Spleen (tissue), 13 donors: ENCODE results near the gene DRD4. TPM values are rescaled to one million over a fixed set of nuclear protein-coding genes. Genes with fewer than 3 reads are reported as not detected.
A peak's percentile ranks its signal among the peaks of the same experiment; 100 is the strongest.

Experiments used
- DNase-seq: peaks from one replicate; pipeline ENCODE4 v3.0.0-alpha.2; 2020
- H3K27ac ChIP-seq, 8 donors: fragments of 200-600 bp; sonication (generic) in 7 of 8; 1 replicate in 4 of 8; 2 replicates in 4 of 8; pipeline versions ENCODE4 v1.5.0 to v1.8.0; 2016 to 2021; ENCODE audit warnings: inconsistent platforms in 4 of 8, mild to moderate bottlenecking in 4 of 8, moderate library complexity in 1 of 8
- H3K27me3 ChIP-seq, 7 donors: fragments of 200-600 bp; sonication (generic) in 6 of 7; replicated peaks in 1 of 7; 1 replicate in 4 of 7; 2 replicates in 3 of 7; pipeline versions ENCODE4 v1.5.0 to v1.8.0; 2016 to 2021; ENCODE audit warnings: inconsistent platforms in 3 of 7, mild to moderate bottlenecking in 1 of 7
- H3K36me3 ChIP-seq, 6 donors: fragments of 200-600 bp; sonication (generic) in 5 of 6; 1 replicate in 4 of 6; 2 replicates in 2 of 6; pipeline versions ENCODE4 v1.5.0 to v1.8.0; 2016 to 2021; ENCODE audit warnings: inconsistent platforms in 2 of 6
- H3K4me1 ChIP-seq, 6 donors: fragments of 200-600 bp; sonication (generic) in 5 of 6; 1 replicate in 3 of 6; 2 replicates in 3 of 6; pipeline versions ENCODE4 v1.5.0 to v1.8.0; 2016 to 2021; ENCODE audit warnings: inconsistent platforms in 3 of 6
- H3K4me3 ChIP-seq, 8 donors: fragments of 200-600 bp; sonication (generic) in 7 of 8; 1 replicate in 4 of 8; 2 replicates in 4 of 8; pipeline versions ENCODE4 v1.5.0 to v1.8.0; 2016 to 2021; ENCODE audit warnings: inconsistent platforms in 4 of 8, mild to moderate bottlenecking in 4 of 8, moderate library complexity in 2 of 8
- H3K9me3 ChIP-seq, 8 donors: fragments of 200-600 bp; sonication (generic) in 7 of 8; 1 replicate in 4 of 8; 2 replicates in 4 of 8; pipeline versions ENCODE4 v1.5.0 to v1.8.0; 2016 to 2021; ENCODE audit warnings: inconsistent platforms in 4 of 8
- CTCF ChIP-seq, 11 experiments: fragments of 200-600 bp in 7 of 11; fragments of 450-650 bp in 4 of 11; sonication (generic) in 4 of 11; IDR thresholded peaks in 8 of 11; conservative IDR thresholded peaks in 3 of 11; 1 replicate in 7 of 11; 2 replicates in 4 of 11; pipeline versions ENCODE4 v1.4.0 to v1.8.0; 2016 to 2021; ENCODE audit warnings: antibody characterized with exemption in 11 of 11, inconsistent platforms in 4 of 11, mild to moderate bottlenecking in 1 of 11
- POLR2A ChIP-seq, 3 donors: fragments of 450-650 bp; IDR thresholded peaks; one replicate each; pipeline ENCODE4 v1.5.1; 2017; ENCODE audit warnings: antibody characterized with exemption in 3 of 3, mild to moderate bottlenecking in 1 of 3
- POLR2AphosphoS5 ChIP-seq, 3 donors: sonication (generic); formaldehyde crosslinking; IDR thresholded peaks; one replicate each; pipeline ENCODE4 v1.5.1; 2017; ENCODE audit warnings: antibody characterized with exemption in 3 of 3
- WGBS, 5 donors: extraction: QIAGEN DNeasy Blood & Tissue Kit in 3 of 5; methylation state at CpG; one replicate each; pipeline versions ENCODE4 v1.1.5 to v1.1.7; 2013 to 2018; 5-methylcytosine and 5-hydroxymethylcytosine counted together
- intact Hi-C: fragments of 100-400 bp; cut with DNase I; formaldehyde crosslinking; loops from one replicate; pipeline ENCODE4 v1.15.0; 2023; ENCODE audit warnings: low total_unique reads
- long read RNA-seq, 2 donors: transcript quantifications; one replicate each; lab custom pipeline, GENCODE V29; 2026
- polyA plus RNA-seq, 3 donors: library from polyadenylated mRNA; stranded (reverse); fragments of 200-250 nt; gene quantifications; one replicate each; pipeline ENCODE4 v1.2.1, GENCODE V29; 2013
- total RNA-seq, 7 donors: library from RNA; depleted of rRNA in 3 of 7; stranded (reverse); fragments of >200 nt in 3 of 7; fragmentation: NEBNext Ultra II Directional in 4 of 7; extraction: Animal tissue kit (Norgen Biotek cat#: 25700) in 4 of 7; gene quantifications; one replicate each; pipeline versions ENCODE4 v1.1.0 to v1.2.1, GENCODE V29; 2016 to 2021
- donor health status: healthy with polysubstance abuse.
- donor health status: DM: no; HTN: no; CAD: no; lungs with moderate emphysema.
- donor health status: DM: no; HTN: no; CAD: no.
- donor health status: Bipolar disorder and iron deficiency.
- donor health status: healthy.
- donor health status: DM: no; HTN: no; CAD: no.
- donor health status: DM: yes; HTN: yes; CAD: no.

DRD4 gene
- under 1 TPM in 4 of 7 donors, not detected in 3; 0.44 to 0.86 (median 0.60) TPM for total RNA-seq
- under 1 TPM; 0.12 to 0.43 (median 0.26) TPM for polyA plus RNA-seq
- long read RNA-seq, donor 1, result 0 reads
- long read RNA-seq, donor 2, result 0 reads

- H3K4me1 ChIP-seq, result peaks cover 12 to 57% (median 41%) of the 10 kb centered on the region in 6 donors
- TF ChIP-seq POLR2AphosphoS5 (IDR thresholded peaks at IDR 0.05), result no peak
- TF ChIP-seq CTCF (IDR thresholded peaks at IDR 0.05 in 8 of 11, conservative IDR thresholded peaks at IDR 0.05 in 3 of 11), result no peak
- TF ChIP-seq POLR2A (IDR thresholded peaks at IDR 0.05), result no peak
- peak within 1 kb of the TSS in 6 of 8 donors; percentile 14 to 55 (median 21) for H3K4me3 ChIP-seq
- intact Hi-C loops, result no loop called here
- H3K27ac ChIP-seq, result no peak within 1 kb of the TSS
- peaks cover 0 to 57% (median 47%) of the 10 kb centered on the region in 7 donors for H3K27me3 ChIP-seq
- 14 to 36% (median 18%) methylated on average over 32 to 100 of the region's 100 CpGs for WGBS, 5 donors
- H3K36me3 ChIP-seq, result peaks cover 0 to 11% (median 0%) of the 10 kb centered on the region in 6 donors
- DNase-seq, result no peak
- no peaks in the 10 kb centered on the region for H3K9me3 ChIP-seq
Observed at GRCh38 chr11:636511-637332, at the start of gene DRD4. TSS of gene DRD4 (plus strand) at chr11:637269. CDS start at chr11:637305, 36 bp downstream.

GRCh38 chr11:587546-587945 lies 49.5 kb upstream of the DRD4 start:
- Histone ChIP-seq H3K4me3 (no peak overlapping the region), H3K27ac (peak overlapping the region in 5 of 8 donors; percentile 1 to 75 (median 50)), H3K9me3 (no peaks in the 10 kb centered on the region), H3K27me3 (no peaks in the 10 kb centered on the region), H3K36me3 (peaks cover 1 to 97% (median 88%) of the 10 kb centered on the region in 6 donors), H3K4me1 (peaks cover 0 to 29% (median 11%) of the 10 kb centered on the region in 6 donors)
- intact Hi-C loops, result no loop called here
- DNase-seq, result no peak
- 79 to 85% (median 83%) methylated on average over 7 to 8 of the region's 8 CpGs for WGBS, 5 donors
- TF ChIP-seq POLR2AphosphoS5 (IDR thresholded peaks at IDR 0.05), result no peak
- no peak for TF ChIP-seq CTCF (IDR thresholded peaks at IDR 0.05 in 8 of 11, conservative IDR thresholded peaks at IDR 0.05 in 3 of 11)
- TF ChIP-seq POLR2A (IDR thresholded peaks at IDR 0.05), result no peak

- H3K4me1 ChIP-seq, result peaks cover 0 to 29% (median 11%) of the 10 kb centered on the region in 6 donors
- WGBS, 5 donors, result 31 to 63% (median 48%) methylated on average over 6 of the region's 6 CpGs
- no peaks in the 10 kb centered on the region for H3K27me3 ChIP-seq
- no peak overlapping the region for H3K4me3 ChIP-seq
- peaks cover 5 to 97% (median 89%) of the 10 kb centered on the region in 6 donors for H3K36me3 ChIP-seq
- no peak for DNase-seq
- H3K27ac ChIP-seq, result peak overlapping the region in 5 of 8 donors; percentile 1 to 75 (median 50)
- TF ChIP-seq CTCF (IDR thresholded peaks at IDR 0.05 in 8 of 11, conservative IDR thresholded peaks at IDR 0.05 in 3 of 11) (no peak), POLR2A (IDR thresholded peaks at IDR 0.05) (no peak), POLR2AphosphoS5 (IDR thresholded peaks at IDR 0.05) (no peak)
- intact Hi-C loops, result no loop called here
- no peaks in the 10 kb centered on the region for H3K9me3 ChIP-seq
Observed at GRCh38 chr11:587978-588380, 49.1 kb upstream of the DRD4 start.

GRCh38 chr11:589798-590197 lies 47.3 kb upstream of the DRD4 start:
- H3K27me3 ChIP-seq, result no peaks in the 10 kb centered on the region
- no peak for DNase-seq
- intact Hi-C loops, result no loop called here
- H3K9me3 ChIP-seq, result no peaks in the 10 kb centered on the region
- H3K36me3 ChIP-seq, result peaks cover 6 to 97% (median 89%) of the 10 kb centered on the region in 6 donors
- H3K4me1 ChIP-seq, result peaks cover 0 to 29% (median 11%) of the 10 kb centered on the region in 6 donors
- no peak overlapping the region for H3K27ac ChIP-seq
- WGBS, 5 donors, result 93 to 96% (median 95%) methylated on average over 25 to 26 of the region's 26 CpGs
- no peak overlapping the region for H3K4me3 ChIP-seq
- TF ChIP-seq POLR2AphosphoS5 (IDR thresholded peaks at IDR 0.05) (no peak), POLR2A (IDR thresholded peaks at IDR 0.05) (no peak), CTCF (IDR thresholded peaks at IDR 0.05 in 8 of 11, conservative IDR thresholded peaks at IDR 0.05 in 3 of 11) (no peak)
